ENCODE results near the gene S100A1.

DNA sequence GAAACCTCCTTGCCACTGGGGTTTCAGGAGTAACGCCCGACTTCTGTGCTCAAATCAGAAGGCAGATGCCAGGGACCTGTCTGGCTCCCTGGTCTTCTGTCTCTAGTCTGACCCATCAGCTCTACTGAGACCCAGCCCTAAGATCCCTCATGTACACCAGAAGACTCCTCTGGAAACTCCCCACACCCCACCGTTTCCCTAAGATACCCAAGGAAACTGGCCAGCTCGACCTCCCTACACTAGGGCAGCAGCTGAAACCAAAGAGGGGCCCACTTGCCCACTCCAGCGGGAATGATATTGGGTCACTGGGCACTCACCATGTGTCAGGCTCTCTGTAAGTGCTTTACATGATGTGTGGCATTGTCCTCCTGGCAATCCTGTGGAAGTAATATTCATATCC, 14.8 kb upstream of the S100A1 start:
- TF ChIP-seq, protein P1, sequence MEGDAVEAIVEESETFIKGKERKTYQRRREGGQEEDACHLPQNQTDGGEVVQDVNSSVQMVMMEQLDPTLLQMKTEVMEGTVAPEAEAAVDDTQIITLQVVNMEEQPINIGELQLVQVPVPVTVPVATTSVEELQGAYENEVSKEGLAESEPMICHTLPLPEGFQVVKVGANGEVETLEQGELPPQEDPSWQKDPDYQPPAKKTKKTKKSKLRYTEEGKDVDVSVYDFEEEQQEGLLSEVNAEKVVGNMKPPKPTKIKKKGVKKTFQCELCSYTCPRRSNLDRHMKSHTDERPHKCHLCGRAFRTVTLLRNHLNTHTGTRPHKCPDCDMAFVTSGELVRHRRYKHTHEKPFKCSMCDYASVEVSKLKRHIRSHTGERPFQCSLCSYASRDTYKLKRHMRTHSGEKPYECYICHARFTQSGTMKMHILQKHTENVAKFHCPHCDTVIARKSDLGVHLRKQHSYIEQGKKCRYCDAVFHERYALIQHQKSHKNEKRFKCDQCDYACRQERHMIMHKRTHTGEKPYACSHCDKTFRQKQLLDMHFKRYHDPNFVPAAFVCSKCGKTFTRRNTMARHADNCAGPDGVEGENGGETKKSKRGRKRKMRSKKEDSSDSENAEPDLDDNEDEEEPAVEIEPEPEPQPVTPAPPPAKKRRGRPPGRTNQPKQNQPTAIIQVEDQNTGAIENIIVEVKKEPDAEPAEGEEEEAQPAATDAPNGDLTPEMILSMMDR (IDR thresholded peaks at IDR 0.05; ENCODE audit: insufficient read depth, low read length) = no peak
- TF ChIP-seq SPI1 (IDR thresholded peaks at IDR 0.05; ENCODE audit: borderline replicate concordance, low read depth) = no peak
- TF ChIP-seq, protein P2, sequence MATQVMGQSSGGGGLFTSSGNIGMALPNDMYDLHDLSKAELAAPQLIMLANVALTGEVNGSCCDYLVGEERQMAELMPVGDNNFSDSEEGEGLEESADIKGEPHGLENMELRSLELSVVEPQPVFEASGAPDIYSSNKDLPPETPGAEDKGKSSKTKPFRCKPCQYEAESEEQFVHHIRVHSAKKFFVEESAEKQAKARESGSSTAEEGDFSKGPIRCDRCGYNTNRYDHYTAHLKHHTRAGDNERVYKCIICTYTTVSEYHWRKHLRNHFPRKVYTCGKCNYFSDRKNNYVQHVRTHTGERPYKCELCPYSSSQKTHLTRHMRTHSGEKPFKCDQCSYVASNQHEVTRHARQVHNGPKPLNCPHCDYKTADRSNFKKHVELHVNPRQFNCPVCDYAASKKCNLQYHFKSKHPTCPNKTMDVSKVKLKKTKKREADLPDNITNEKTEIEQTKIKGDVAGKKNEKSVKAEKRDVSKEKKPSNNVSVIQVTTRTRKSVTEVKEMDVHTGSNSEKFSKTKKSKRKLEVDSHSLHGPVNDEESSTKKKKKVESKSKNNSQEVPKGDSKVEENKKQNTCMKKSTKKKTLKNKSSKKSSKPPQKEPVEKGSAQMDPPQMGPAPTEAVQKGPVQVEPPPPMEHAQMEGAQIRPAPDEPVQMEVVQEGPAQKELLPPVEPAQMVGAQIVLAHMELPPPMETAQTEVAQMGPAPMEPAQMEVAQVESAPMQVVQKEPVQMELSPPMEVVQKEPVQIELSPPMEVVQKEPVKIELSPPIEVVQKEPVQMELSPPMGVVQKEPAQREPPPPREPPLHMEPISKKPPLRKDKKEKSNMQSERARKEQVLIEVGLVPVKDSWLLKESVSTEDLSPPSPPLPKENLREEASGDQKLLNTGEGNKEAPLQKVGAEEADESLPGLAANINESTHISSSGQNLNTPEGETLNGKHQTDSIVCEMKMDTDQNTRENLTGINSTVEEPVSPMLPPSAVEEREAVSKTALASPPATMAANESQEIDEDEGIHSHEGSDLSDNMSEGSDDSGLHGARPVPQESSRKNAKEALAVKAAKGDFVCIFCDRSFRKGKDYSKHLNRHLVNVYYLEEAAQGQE (IDR thresholded peaks at IDR 0.05; ENCODE audit: insufficient replicate concordance, low read depth) = no peak
- TF ChIP-seq POLR2AphosphoS5 (IDR thresholded peaks at IDR 0.05; ENCODE audit: low read depth) = no peak
- TF ChIP-seq GABPA (IDR thresholded peaks at IDR 0.05; ENCODE audit: low read depth) = no peak
